HL-60 (cell line): ENCODE data around the gene CCDC97.
A peak's percentile ranks its signal among the peaks of the same experiment; 100 is the strongest.

Experiments used
- DNase-seq, 2 experiments: peaks; one replicate each; pipeline ENCODE4 v3.0.0-alpha.2; 2010 to 2020; ENCODE audit warnings: low read depth in 1 of 2, low spot score in 1 of 2
- H3K27ac ChIP-seq: fragments of 250-450 bp; sonication (Bioruptor Pico); replicated peaks from 2 replicates; pipeline ENCODE4 v1.5.1; 2020; ENCODE audit warnings: mild to moderate bottlenecking, moderate library complexity
- H3K27me3 ChIP-seq: fragments of 250-450 bp; sonication (Bioruptor Pico); 2 replicates; pipeline ENCODE4 v1.5.1; 2021; ENCODE audit warnings: mild to moderate bottlenecking, moderate library complexity; ENCODE audit not compliant: insufficient read depth, poor library complexity, severe bottlenecking
- H3K4me3 ChIP-seq: replicated peaks from 2 replicates; pipeline ENCODE4 v1.5.1; 2011; ENCODE audit warnings: mild to moderate bottlenecking, control low read depth, low read length; ENCODE audit not compliant: insufficient read depth
- CTCF ChIP-seq: IDR thresholded peaks from one replicate; pipeline ENCODE4 v1.5.1; 2011; ENCODE audit warnings: low read length, control low read depth, inconsistent platforms; ENCODE audit not compliant: insufficient read depth
- GABPA ChIP-seq: IDR thresholded peaks from 2 replicates; pipeline ENCODE4 v1.6.1; 2012; ENCODE audit warnings: low read depth
- POLR2AphosphoS5 ChIP-seq: IDR thresholded peaks from 2 replicates; pipeline ENCODE4 v1.6.1; 2012; ENCODE audit warnings: low read depth
- SPI1 ChIP-seq: IDR thresholded peaks from 2 replicates; pipeline ENCODE4 v1.6.1; 2012; ENCODE audit warnings: low read depth, mild to moderate bottlenecking, borderline replicate concordance
- TF ChIP-seq, protein P1 (sequence below): IDR thresholded peaks from 2 replicates; pipeline ENCODE4 v1.6.1; 2012; ENCODE audit warnings: low read depth; ENCODE audit not compliant: insufficient replicate concordance

Gene CCDC97

DNA sequence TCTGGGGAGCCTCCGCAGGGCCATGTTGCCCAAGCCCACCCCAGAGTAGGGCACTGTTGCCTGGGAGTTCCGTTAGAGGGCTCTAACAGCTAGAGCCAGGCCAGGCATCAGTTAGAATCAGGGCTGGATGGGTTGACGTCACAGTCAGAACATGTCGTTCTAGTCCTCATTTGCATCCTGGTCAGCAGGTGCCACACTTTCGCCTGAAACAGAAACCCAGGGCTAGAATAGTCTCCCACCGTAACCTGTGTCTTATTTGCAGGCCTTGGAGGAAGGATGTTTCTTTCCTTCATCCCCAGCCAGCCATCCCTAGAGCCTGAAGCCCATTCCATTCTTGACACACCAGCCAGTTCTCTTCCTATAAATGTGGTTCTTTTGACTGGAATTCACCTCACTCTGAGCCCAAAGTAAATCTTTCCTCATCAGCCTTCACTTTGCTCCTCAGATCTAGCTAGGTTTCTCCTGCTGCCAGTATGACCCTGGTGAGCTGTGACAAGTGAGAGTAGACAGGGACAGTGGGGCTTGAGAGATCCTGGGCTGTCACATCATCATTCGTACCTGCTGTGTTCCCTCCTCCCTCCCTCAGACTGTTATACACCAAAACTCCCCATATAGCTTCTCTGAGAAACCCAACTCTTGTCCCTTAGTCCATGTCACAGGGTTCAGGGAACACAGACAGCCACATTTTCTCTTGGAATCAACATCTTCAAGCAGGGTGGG, 12.2 kb upstream of the CCDC97 start:
- Histone ChIP-seq H3K27ac (peak overlapping the region; percentile 38), H3K4me3 (no peak overlapping the region), H3K27me3 (no peaks in the 10 kb centered on the region)
- no peak for DNase-seq
- TF ChIP-seq SPI1 = no peak
- no peak for TF ChIP-seq GABPA

GRCh38 chr19:41298348-41298964, 11.5 kb upstream of the CCDC97 start:
- Histone ChIP-seq H3K27me3 (no peaks in the 10 kb centered on the region), H3K27ac (peak overlapping the region; percentile 38), H3K4me3 (no peak overlapping the region)
- no peak for TF ChIP-seq CTCF
- TF ChIP-seq POLR2AphosphoS5 = 0 out of 2 replicates have a peak, but pooled peaks have one; percentile 22
- DNase-seq = peak in 1 of 2 experiments; percentile 35

DNA sequence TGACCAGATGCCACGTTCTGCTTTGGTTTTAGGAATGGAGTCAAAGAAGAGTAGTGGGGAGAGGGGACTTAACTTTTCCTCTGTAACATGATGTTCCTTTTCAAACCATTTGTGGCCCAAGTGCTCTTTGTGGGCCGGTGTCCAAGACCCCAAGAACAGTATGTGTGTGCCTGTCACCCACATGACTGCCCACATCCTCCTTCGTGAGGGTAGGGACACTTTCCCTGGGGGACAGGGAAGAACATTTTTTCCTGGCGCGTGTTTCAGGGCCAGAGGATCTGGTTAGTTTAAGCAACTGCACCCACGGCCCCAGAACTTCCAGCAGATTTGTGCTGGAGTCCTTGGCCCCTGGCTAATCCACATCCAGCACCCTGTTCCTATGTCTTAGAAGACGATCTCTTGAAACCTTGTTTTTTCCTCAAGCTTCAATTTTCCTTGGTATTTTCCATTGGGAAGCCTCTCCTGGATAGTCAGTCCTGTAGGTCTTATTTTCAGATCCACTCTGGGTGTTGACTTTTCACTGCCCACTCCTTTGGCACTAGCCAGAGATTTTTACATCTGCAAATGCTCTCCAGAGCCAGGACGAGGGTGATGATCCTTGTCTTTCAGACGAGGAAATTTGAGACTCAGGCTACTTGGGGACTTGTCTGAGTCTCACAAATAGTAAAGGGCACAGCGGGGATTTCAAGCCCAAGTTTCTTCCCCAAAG, 10.8 kb upstream of the CCDC97 start:
- no peak for TF ChIP-seq CTCF
- TF ChIP-seq, protein P1, sequence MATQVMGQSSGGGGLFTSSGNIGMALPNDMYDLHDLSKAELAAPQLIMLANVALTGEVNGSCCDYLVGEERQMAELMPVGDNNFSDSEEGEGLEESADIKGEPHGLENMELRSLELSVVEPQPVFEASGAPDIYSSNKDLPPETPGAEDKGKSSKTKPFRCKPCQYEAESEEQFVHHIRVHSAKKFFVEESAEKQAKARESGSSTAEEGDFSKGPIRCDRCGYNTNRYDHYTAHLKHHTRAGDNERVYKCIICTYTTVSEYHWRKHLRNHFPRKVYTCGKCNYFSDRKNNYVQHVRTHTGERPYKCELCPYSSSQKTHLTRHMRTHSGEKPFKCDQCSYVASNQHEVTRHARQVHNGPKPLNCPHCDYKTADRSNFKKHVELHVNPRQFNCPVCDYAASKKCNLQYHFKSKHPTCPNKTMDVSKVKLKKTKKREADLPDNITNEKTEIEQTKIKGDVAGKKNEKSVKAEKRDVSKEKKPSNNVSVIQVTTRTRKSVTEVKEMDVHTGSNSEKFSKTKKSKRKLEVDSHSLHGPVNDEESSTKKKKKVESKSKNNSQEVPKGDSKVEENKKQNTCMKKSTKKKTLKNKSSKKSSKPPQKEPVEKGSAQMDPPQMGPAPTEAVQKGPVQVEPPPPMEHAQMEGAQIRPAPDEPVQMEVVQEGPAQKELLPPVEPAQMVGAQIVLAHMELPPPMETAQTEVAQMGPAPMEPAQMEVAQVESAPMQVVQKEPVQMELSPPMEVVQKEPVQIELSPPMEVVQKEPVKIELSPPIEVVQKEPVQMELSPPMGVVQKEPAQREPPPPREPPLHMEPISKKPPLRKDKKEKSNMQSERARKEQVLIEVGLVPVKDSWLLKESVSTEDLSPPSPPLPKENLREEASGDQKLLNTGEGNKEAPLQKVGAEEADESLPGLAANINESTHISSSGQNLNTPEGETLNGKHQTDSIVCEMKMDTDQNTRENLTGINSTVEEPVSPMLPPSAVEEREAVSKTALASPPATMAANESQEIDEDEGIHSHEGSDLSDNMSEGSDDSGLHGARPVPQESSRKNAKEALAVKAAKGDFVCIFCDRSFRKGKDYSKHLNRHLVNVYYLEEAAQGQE = no peak
- TF ChIP-seq SPI1 = no peak
- TF ChIP-seq GABPA = no peak
- TF ChIP-seq POLR2AphosphoS5 = no peak
- no peaks in the 10 kb centered on the region for H3K27me3 ChIP-seq
- H3K27ac ChIP-seq = no peak overlapping the region; the same call in 1 of the 2 replicates
- no peak for DNase-seq
- H3K4me3 ChIP-seq = no peak overlapping the region

GRCh38 chr19:41299755-41300089, 10.2 kb upstream of the CCDC97 start:
- H3K4me3 ChIP-seq = no peak overlapping the region
- TF ChIP-seq CTCF (no peak), SPI1 (no peak), GABPA (no peak), POLR2AphosphoS5 (no peak)
- TF ChIP-seq, protein P1 = no peak
- no peaks in the 10 kb centered on the region for H3K27me3 ChIP-seq
- no peak overlapping the region for H3K27ac ChIP-seq
- DNase-seq = no peak
